GM18873 (cell line): ENCODE measurements around the gene LMNB1.
"Not testable (repeated sequence)": the region's sequence is repeated elsewhere in the genome, so short reads cannot be mapped to it uniquely, and the experiment has no call there.

ENCODE experiments used
- ATAC-seq: cut with Tn5 transposase; IDR thresholded peaks from one replicate; pipeline ENCODE4 v1.9.1; 2021; ENCODE audit warnings: mild to moderate bottlenecking, moderate library complexity, moderate number of reproducible peaks; ENCODE audit not compliant: unreplicated experiment, low FRiP score

LMNB1 gene

DNA sequence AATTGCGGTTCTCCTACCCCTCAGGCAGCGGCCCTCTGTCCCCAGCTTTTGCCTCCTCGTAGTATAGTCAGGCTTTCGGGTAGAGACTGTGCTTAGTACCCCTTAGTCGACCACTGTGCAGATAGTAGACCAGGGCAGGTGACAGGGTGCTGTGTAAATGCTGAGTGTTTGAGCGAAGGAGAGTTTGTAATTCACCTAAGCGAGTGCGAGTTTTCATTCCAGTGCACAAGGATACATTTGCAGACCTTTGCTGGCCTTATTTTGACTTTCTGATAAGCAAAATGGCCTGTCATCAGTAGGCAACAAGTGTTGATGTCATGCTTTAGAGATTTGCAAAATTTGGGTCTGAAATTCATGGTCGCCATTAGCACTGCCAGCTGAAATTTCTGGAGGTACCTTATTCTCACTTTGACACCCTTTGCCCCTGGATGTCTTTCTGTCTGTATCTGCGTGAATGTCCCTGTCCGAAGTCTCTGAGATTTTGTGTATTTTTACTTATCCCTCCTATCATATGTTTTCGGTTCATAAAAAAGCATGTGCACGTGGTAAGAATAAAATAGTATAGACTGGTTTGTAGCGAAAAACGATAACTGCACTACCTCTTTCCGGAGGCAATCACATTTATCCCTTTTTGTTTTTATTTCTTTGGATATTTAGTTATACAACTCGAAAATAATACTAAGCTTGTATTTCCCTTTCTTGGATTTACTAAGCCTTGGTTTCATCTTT lies 1.9 kb downstream of the LMNB1 start:
- ATAC-seq: no peak

DNA sequence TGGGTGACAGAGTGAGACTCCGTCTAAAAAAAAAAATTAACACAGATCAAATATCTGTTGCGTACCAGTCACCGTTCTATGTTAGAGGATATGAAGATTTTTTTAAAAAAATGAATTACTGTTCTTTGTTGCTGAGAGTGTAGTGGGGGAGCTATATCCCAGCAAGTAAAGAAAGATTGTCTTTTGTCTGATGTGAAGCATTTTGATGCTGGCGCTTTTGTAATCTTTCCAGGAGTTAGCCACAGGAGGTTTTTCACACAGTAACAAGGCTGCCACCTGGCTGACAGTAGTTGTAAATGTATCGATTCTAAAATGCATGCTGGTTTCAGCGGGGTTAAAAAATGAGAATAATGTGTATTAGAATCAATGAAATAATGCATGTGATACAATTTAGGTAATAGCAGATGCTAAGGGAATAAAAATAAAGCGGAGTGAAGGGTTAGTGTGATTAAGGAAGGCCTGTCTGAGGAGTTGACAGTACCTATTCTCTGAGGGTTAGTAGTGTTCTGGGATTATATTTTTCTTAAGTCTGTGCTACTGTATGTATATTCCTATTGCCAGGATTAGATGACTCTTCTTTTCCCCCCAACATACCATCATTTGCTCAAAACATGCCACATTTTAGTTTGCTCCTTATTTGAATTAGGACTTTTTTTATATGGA lies 3.4 kb downstream of the LMNB1 start:
- no peak for ATAC-seq

DNA sequence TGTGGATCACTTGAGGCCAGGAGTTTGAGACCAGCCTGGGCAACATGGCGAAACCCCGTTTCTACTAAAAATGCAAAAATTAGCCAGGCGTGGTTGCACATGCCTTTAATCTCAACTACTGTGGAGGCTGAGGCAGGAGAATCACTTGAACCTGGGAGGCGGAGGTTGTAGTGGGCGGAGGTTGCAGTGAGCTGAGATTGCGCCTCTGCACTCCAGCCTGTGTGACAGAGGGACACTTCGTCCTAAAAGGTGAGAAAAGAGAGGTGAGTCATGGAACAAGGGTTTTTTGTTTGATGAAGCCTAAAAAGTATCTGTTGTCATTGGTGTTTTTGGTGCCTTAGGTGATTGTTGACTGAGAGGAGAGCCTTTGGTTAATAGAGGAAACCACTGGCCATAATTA lies 11.5 kb downstream of the LMNB1 start:
- ATAC-seq: not testable (repeated sequence)

DNA sequence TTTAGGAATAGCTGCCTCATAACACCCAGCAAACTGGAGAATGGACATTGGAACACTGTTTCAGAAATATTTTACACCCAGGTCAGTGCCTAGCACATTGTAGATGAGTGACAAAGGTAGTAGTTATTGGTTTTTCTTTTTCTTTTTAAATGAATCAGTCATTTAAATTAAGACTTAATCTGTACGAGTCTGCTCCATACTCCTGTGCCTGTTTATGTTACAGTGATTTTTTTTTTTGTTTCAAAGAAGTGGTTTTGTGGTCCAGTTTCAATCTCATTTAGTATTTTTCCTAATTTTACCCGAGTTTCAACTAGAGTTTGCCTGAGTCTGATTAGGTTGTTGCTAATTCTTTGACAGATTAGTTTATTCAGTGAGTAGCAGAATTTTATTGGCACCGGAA lies 16.2 kb downstream of the LMNB1 start:
- no peak for ATAC-seq

DNA sequence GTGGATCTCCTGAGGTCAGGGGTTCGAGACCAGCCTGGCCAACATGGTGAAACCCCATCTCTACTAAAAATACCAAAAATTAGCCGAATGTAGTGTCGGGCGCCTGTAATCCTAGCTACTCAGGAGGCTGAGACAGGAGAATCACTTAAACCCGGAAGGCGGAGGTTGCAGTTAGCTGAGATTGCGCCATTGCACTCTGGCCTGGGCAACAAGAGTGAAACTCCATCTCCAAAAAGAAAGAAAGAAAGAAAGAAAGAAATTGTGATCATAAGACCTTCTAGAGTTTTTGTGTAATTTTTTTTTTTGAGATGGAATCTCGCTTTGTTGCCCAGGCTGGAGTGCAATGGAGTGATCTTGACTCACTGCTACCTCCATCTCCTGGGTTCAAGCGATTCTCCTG lies 16.7 kb downstream of the LMNB1 start:
- not testable (repeated sequence) for ATAC-seq

DNA sequence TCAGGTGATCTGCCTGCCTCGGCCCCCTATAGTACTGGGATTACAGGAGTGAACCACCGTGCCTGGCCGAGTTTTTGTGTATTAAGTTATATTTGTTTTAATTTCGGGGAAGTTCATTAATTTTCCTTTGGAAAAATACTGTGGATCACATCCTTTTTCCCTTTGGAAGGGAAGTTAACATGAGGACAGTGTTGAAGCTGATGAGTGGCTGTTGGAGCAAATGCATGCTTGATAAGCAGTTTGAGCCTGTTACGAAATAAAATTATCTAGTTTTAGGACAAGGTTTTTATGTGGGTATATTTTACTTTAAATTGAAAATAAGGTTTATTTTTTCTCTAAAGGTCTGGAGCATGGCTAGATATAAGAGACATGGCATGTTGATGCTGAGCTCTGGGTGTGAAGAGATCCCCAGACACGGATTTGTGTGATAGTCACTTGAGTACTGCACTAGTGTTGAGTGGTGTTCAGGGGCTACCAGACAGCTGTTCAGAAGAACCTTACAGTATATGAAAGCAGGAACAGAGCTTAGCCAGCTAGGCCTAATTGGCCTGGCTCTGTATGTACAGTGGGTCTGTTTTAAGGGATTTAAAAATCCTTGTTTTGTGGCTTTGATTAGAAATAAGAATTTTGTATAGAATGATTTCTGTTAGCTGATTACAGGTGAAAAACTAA lies 17.4 kb downstream of the LMNB1 start:
- peak; percentile 38 for ATAC-seq

DNA sequence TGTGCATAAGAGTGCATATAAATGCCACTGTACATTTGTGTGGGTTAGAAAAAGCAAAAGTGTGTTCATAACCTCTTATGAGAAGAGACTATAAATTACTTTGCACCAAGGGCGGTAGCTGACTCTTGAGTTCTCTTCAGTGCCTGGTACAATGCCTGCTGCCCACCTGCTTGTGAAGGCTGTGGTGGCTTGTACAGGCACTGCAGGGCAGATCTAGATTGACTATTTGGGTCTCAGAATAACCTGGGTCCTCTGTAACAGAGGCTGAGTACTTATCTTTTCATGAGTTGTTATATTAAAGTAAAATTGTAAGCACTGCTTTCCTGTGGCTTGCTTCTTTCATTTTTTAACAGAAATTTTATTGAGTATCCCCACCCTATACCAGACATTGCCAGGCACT lies 22.8 kb downstream of the LMNB1 start:
- ATAC-seq: no peak

DNA sequence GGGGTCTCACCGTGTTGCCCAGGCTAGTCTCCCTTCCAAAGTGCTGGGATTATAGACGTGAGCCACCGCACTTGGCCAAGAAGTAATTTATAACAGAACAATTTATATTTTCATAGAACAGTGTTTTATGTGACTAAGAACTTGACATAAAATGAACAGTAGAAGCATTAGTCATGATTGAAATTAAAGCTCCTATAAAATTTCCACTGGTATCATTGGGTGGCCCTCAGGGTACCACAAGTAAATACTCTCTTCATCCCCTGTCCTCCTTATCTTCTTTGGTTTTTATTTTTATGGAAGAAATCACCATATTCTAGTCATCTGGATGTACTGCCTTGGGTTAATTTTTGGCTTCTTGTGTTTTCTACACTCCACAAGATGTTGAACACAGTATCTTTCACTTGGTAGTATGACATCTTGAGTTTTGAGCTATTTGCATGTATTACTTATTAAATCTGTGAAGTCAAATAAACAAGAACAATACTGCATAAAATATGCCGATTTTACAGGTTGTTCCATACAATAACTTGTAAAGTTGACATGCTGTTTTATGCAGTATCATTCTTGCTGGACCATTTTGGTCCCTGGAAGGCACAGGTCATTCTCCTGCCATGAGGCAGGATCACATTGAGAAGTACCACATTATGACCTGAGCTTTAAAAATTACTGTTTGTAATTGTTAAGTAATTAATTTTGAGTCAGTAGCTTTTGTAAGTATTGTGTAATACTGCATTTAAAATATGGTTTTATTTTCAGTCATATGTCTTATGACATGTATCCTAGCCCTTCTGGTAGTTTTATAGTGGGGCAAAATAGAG lies 24.4 kb downstream of the LMNB1 start:
- ATAC-seq: peak; percentile 3

DNA sequence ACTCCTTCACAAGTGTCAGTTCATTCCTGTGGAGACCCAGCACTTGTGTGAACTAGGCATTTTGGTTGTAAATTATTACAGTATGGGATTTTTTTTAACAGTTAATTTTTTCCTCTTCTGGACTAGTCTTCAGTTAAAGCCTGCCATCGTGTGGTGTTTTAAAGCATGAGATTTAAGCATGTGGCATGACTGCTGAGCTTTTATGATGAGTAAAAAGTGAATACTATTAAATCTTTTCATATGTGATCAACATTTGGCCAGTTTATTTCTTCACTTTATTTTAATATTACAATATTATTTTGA lies 25.0 kb downstream of the LMNB1 start:
- ATAC-seq: peak; percentile 54

DNA sequence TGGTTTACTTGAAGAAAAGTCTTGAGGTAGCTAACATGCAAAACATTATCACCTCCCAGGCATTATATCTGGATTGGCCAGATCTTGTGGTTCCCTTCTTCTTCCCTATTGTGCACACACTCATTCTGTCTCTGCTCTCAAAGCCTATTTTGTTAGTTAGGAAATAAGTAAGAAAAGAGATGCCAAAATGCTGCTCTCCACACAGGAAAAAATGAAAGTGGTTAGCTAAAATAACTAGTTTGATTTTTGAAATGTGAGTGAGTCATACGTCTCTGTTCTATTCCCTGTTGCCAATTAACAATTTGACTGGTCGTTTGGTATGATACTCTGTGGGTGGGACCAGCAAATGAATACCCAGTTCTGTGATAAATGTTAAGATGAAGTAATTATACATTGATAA lies 28.1 kb downstream of the LMNB1 start:
- ATAC-seq: no peak

DNA sequence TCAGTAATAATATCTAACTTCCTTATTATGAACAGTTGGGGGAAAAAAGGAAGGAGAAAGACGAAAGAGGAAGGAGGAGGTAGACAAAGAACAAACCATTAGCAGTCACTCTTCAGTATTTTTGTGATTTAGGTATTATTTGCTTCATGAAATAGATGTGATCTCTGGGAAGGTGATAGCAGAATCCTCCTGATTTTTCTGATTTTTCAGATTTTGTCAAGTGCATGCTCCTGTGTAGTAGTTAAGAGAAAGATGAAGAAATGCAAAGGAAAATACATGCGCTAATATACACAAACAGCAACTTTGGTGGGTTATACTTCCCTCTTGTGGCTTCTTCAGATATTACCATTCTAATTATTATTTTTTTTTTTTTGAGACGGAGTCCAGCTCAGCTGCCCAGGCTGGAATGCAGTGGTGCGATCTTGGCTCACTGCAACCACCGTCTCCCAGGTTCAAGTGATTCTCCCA lies 31.6 kb downstream of the LMNB1 start:
- no peak for ATAC-seq

DNA sequence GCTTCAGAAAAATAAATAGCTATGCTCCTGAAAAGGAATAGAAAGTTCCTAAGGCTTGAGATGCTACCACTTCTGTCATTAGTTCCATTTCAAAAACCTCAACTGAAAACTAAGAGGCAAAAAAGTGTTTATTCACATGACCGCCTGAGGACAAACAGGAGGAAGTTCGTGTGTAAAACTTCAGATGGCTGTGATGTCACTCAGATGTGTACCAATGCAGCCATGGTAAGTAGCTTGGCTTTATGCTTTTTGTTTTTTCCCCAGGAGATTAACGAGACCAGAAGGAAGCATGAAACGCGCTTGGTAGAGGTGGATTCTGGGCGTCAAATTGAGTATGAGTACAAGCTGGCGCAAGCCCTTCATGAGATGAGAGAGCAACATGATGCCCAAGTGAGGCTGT lies 33.0 kb downstream of the LMNB1 start:
- ATAC-seq: no peak

DNA sequence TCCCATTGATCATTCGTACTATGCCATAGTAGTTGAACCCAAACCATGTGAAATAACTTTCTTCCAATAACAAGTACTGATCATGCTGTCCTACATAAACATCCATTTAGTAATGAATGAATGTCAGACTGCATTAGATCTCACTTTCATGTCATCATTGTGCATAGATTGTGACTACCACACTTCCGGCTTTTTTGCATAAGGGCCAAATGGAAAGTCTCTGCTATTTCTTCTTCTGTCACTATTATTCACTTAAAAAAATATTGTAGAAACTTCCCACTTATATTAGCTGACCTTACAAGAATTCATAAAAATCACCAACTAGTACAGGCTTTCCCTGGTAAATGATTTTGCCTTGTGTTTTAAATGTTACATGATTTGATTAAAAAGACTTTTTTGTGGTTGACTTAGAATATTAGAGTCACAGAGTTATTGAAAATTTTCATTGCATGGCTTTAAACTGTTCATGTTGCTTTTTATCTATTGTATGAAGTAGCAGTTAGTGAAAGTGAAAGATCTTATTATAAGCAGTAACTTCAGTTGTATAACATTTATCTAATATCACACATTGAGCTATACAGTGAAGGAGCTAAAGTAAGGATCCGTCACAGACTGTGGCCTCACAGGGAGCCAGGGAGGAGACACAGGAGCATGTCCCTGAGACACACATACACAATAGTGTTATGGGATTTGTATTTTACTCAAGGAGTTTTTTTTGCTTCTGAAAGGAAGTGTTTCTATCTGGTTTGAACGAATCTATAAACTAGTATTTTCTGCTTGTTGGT lies 33.9 kb downstream of the LMNB1 start:
- no peak for ATAC-seq

DNA sequence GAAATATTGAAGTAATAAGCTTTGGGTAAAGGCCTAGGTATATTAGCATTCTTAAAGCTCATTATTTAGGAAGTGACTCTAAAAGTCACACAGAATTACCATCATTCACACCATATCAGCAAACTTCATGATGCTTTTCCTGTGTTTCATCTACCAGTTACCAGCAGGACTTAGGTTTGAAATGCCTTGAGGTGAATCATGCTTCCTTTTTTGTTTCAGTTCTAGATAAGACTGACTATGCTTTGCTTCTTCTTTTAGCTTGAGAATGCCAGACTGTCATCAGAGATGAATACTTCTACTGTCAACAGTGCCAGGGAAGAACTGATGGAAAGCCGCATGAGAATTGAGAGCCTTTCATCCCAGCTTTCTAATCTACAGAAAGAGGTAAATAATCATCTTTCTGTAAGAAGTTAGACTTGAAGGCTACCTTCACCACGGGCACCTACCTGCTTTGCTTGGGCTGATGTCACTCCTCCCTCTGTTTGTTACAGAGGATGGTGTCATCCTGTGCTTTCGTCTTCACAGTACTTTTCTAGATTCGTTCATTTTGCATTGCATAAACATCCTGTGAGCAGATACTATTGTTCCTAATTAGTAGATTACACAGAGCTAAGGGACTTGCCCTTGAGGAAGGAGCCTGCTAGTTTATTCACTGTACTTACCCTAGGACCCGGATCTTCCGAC lies 34.7 kb downstream of the LMNB1 start:
- no peak for ATAC-seq

DNA sequence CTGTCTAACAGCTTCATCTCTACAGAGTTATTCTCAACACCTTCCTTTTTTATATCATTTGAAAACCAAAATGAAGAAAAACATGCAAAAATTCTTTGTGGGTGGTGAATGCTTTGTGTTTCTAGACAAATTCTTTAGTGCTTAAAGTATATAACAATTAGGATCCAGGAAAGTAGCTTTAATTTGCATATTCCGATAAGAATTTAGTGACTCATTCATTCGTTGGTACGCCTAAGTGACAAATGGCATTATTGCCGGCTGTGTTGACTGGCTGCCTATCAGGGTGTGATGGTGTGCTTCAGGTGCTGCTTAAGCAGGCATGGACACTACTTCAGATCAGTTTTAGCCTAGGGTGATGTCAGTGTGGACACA lies 35.2 kb downstream of the LMNB1 start:
- no peak for ATAC-seq

DNA sequence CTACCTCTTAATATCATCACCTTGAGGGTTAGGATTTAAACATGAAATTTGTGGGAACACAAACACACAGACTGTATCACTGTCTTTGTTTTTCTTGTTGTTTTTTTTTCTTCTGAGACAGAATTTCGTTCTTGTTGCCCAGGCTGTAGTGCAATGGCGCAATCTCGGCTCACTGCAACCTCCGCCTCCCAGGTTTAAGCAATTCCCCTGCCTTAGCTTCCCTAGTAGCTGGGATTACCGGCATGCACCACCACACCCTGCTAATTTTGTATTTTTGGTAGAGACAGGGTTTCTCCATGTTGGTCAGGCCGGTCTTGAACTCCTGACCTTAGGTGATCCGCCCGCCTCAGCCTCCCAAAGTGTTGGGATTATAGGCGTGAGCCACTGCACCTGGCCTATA lies 36.9 kb downstream of the LMNB1 start:
- not testable (repeated sequence) for ATAC-seq

DNA sequence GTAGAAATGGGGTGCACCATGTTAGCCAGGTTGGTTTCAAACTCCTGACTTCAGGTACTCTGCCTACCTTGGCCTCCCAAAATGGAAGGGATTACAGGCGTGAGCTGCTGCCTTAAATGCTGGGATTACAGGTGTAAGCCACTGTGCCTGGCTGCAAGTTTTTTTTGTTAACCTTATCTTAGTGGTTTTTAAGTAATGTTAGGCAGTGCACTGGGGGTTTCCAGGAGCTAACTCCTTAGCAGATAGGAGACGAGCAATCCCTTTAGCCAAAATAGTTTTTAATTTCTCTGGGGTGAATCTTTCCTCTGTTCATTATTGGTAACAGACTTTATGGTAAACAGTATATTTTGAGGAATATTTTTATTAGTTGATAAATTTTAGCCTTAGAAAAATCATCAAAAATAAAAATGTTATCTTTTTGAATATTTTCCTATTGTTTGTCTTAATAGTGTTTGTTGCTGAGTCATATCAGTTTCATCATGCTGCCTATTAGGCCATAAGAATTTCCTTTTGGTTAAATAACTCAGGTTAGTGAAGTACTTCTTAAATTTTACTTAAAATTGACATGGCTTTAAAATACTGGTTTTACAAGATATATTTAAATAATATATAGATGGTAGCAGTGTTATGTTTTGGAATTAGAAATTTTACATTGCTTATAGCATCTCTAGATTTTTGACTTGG lies 37.9 kb downstream of the LMNB1 start:
- ATAC-seq: no peak

DNA sequence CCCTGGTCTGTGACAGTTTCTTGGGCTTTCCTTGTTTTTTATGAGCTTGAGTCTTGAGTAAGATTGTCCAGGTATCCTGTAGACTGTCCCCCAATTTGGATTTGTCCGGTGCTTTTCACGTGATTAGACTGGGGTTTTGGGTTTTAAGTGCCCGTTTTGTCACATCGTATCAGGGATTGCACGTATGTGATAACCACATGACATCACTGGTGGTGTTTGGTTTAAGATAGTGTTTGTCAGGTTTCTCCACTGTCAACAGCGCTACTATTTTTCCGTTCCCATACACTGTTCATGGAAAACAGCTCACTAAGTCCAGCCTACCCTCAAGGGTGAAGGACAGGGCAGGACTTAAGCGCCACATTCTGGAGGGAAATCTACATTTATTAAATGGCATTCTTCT lies 39.7 kb downstream of the LMNB1 start:
- no peak for ATAC-seq

DNA sequence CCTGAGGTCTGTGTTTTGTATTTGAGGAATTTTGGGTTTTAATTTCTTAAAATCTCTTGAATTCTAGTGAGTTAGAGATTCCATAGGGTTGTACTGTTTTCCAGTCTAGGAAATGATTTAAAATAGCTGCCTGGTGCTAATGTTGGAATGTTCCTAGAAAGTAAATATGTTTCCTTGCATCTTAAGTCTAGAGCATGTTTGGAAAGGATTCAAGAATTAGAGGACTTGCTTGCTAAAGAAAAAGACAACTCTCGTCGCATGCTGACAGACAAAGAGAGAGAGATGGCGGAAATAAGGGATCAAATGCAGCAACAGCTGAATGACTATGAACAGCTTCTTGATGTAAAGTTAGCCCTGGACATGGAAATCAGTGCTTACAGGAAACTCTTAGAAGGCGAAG lies 41.8 kb downstream of the LMNB1 start:
- ATAC-seq: no peak
